Tibial nerve (tissue), 4 donors: Measurements from ENCODE around the gene FAM170B.

Source experiments
- EP300 ChIP-seq, 2 donors: sonication (generic); formaldehyde crosslinking; IDR thresholded peaks; one replicate each; pipeline ENCODE4 v1.6.1; 2017; ENCODE audit warnings: antibody characterized with exemption in 2 of 2, mild to moderate bottlenecking in 1 of 2
- POLR2A ChIP-seq, 2 donors: fragments of 450-650 bp; IDR thresholded peaks; one replicate each; pipeline ENCODE4 v1.6.1; 2017; ENCODE audit warnings: antibody characterized with exemption in 2 of 2, mild to moderate bottlenecking in 2 of 2, moderate library complexity in 2 of 2
- TF ChIP-seq, protein P1 (sequence below), 5 experiments: fragments of 200-600 bp in 3 of 5; fragments of 450-650 bp in 2 of 5; sonication (generic) in 3 of 5; IDR thresholded peaks; one replicate each; pipeline ENCODE4 v1.5.1; 2016 to 2019; ENCODE audit warnings: antibody characterized with exemption in 5 of 5, mild to moderate bottlenecking in 3 of 5, moderate library complexity in 2 of 5

DNA sequence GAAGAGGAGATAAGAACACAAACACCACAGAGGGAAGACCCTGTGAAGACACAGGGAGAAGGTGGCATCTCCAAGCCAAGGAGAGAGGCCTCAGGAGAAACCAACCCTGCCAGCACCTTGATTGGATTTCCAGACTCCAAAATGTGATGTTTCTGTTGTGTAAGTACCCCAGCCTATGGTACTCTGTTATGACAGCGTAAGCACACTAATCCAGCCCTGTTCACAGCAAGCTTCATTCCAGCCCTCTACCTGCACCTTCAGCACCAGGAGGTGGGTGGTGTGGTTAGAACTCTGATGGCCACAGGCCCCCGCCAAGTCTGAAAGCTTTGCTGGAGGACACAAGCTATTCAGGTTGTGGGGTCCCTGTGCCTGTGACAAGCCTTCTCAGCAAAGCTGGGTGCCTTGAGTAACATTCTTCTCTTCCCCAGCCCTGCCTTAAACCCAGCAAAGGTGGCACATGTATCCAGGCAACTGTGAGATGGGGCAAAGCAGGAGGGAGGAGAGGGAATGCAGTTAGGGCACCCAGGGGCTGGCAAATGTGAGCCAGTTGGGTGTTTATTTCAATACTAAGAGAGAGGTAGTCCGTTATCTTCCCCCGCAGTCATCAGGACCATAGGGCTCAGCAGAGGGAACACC lies 23.0 kb downstream of the FAM170B start:
- TF ChIP-seq, protein P1, sequence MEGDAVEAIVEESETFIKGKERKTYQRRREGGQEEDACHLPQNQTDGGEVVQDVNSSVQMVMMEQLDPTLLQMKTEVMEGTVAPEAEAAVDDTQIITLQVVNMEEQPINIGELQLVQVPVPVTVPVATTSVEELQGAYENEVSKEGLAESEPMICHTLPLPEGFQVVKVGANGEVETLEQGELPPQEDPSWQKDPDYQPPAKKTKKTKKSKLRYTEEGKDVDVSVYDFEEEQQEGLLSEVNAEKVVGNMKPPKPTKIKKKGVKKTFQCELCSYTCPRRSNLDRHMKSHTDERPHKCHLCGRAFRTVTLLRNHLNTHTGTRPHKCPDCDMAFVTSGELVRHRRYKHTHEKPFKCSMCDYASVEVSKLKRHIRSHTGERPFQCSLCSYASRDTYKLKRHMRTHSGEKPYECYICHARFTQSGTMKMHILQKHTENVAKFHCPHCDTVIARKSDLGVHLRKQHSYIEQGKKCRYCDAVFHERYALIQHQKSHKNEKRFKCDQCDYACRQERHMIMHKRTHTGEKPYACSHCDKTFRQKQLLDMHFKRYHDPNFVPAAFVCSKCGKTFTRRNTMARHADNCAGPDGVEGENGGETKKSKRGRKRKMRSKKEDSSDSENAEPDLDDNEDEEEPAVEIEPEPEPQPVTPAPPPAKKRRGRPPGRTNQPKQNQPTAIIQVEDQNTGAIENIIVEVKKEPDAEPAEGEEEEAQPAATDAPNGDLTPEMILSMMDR (IDR thresholded peaks at IDR 0.05): no peak
- TF ChIP-seq POLR2A (IDR thresholded peaks at IDR 0.05) (no peak), EP300 (IDR thresholded peaks at IDR 0.05) (no peak)
